NK-92 treated with Interleukin-12 subunit alpha and Interleukin-12 subunit beta, amount 100 ng/mL, for 24 hours (cell line): Measurements from ENCODE around the gene ABHD10.
"Not testable (repeated sequence)": the region's sequence is repeated elsewhere in the genome, so short reads cannot be mapped to it uniquely, and the experiment has no call there.

Experiments used
- DNase-seq: peaks from one replicate; lab custom pipeline; 2025; lab: John Stamatoyannopoulos, UW

Gene ABHD10

GRCh38 chr3:112034436-112034835, 55.6 kb downstream of the ABHD10 start, which contains the start of gene TMPRSS7:
TMPRSS7 (plus strand) TSS chr3:112034736; CDS start chr3:112034846, 110 bp downstream.
- no peak for DNase-seq

DNA sequence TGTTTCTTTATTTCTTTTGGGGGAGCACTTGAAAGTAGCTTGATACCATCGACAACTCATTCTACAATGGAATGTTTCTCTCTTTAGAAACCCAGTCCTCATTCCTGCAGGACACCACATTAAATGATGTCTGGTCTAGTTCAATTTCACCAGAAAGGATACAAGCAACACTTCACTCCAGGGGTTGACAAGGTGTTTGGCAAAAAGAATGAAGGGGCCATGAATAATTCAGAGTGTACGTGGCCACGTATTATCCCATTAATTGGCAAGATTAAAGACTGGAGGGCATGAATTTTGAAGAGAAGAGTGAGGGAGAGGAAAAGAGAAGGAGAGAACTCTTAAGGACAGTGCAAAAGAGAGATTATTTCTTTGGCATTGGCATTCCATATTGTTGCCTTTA, 56.4 kb downstream of the ABHD10 start:
- DNase-seq = no peak

- DNase-seq = not testable (repeated sequence)
These were observed 58.4 kb downstream of the ABHD10 start for GRCh38 chr3:112037194-112037593.

- no peak for DNase-seq
These were observed 60.0 kb downstream of the ABHD10 start for GRCh38 chr3:112038863-112039262.

DNA sequence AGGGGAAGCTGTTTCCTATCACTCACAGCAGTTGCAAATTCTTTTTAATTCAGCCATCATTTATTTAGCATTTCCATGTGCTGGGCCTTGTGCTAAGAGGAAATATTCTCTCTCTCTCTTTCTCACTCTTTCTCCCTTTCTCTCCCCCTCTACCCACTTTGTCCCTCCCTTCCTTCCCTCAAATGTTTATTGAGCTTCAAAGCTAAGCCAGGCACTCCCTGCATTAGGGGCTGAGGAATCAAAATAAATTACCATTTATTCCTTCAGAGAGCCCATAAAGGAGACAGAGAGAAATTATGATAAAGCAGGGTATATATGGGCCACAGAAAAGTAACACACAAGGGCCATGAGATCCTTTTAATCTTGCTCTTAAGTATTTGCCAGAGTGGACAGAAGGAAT, 62.5 kb downstream of the ABHD10 start:
- no peak for DNase-seq

- DNase-seq = no peak
These were observed 64.0 kb downstream of the ABHD10 start for GRCh38 chr3:112042842-112043280.
